NCI-H2107 treated with DMSO at 0.1 percent for 48 hours (cell line): Measurements from ENCODE around the gene U2SURP.
"Not testable (repeated sequence)": the region's sequence is repeated elsewhere in the genome, so short reads cannot be mapped to it uniquely, and the experiment has no call there.

Source experiments
- DNase-seq: peaks from one replicate; lab custom pipeline; 2025; ENCODE audit not compliant: unreplicated experiment; lab: John Stamatoyannopoulos, UW

Gene U2SURP

GRCh38 chr3:143070977-143071551 lies 69.7 kb downstream of the U2SURP start:
- DNase-seq, result no peak

GRCh38 chr3:143071776-143072175 lies 70.4 kb downstream of the U2SURP start:
- no peak for DNase-seq

DNA sequence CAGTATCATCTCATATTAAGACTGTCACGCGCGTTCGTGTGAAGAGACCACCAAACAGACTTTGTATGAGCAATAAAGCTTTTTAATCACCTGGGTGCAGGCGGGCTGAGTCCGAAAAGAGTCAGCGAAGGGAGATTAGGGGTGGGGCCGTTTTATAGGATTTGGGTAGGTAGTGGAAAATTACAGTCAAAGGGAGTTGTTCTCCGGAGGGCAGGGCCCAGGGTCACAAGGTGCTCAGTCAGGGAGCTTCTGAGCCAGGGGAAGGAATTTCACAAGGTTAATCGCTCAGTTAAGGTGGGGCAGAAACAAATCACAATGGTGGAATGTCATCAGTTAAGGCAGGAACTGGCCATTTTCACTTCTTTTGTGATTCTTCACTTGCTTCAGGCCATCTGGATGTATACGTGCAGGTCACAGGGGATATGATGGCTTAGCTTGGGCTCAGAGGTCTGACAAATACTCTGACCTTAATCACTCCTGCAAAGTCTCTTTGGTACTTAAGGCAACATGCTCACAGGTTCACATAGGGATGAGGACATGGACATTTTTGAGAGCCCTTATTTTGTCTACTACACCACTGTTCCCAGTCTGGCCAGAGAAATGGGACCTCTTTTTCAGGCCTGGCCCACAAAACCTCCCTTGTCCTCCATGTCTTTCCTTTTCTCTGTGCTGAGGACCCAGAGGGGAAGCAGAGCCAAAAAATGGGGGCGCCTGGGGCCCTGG lies 71.1 kb downstream of the U2SURP start:
- not testable (repeated sequence) for DNase-seq

DNA sequence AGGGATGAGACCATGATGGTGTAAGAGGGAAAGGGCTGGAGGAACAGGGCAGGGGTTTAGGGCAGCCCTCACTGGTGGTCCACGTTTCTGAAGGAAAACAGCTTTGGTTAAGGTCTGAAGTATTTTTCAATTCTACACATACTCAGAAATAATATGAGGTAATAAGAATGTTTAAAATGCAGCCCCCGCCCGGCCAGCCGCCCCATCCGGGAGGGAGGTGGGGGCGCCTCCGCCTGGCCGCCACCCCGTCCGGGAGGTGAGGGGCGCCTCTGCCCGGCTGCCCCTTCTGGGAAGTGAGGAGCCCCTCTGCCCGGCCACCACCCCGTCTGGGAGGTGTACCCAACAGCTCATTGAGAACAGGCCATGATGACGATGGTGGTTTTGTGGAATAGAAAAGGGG lies 72.2 kb downstream of the U2SURP start:
- DNase-seq, result not testable (repeated sequence)

DNA sequence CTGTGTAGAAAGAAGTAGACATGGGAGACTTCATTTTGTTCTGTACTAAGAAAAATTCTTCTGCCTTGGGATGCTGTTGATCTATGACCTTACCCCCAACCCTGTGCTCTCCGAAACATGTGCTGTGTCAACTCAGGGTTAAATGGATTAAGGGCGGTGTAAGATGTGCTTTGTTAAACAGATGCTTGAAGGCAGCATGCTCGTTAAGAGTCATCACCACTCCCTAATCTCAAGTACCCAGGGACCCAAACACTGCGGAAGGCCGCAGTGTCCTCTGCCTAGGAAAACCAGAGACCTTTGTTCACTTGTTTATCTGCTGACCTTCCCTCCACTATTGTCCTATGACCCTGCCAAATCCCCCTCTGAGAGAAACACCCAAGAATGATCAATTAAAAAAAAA lies 72.6 kb downstream of the U2SURP start:
- not testable (repeated sequence) for DNase-seq

DNA sequence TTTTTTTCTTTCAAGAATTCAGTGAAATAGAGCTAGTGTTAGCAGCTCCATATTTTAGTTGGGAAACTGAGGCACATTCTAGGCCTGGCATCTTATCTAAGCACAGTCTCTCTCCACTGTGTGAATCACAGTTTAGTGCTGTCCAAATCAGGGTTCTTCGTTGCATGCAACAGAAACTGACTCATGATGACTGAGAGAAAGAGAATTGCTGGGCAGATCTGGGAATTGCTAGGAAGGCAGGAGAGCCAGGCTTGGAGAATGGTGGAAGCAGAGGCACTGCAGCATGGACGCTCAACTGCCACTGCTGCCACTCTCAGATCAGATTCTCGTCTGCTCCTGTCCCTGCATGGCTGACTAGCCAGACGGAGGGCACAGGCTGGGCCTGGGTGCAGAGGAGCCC lies 77.5 kb downstream of the U2SURP start:
- no peak for DNase-seq

DNA sequence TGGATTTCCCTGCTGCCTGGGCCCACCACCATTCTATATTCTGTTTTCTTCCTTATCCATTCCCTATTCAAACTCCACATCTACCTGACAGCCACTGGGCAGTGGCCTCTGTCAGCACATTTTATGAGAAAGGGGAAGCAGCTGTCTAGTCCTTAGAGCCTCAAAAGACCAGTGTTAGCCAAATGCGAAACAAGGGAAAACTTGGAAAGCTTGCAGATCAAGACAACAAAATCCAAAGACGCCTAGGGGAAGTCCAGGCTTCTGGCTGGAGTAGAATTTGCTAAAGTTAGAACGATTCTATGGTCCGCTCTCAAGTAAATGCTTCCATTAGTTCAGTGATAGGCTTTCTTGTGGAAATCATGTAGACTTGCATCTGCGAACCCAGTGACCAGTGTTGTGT lies 78.8 kb downstream of the U2SURP start:
- no peak for DNase-seq

GRCh38 chr3:143081365-143081764 lies 80.0 kb downstream of the U2SURP start:
- no peak for DNase-seq

- DNase-seq, result no peak
Observed at GRCh38 chr3:143081844-143082778, 80.7 kb downstream of the U2SURP start.

GRCh38 chr3:143083781-143084180 lies 82.4 kb downstream of the U2SURP start:
- DNase-seq, result no peak

DNA sequence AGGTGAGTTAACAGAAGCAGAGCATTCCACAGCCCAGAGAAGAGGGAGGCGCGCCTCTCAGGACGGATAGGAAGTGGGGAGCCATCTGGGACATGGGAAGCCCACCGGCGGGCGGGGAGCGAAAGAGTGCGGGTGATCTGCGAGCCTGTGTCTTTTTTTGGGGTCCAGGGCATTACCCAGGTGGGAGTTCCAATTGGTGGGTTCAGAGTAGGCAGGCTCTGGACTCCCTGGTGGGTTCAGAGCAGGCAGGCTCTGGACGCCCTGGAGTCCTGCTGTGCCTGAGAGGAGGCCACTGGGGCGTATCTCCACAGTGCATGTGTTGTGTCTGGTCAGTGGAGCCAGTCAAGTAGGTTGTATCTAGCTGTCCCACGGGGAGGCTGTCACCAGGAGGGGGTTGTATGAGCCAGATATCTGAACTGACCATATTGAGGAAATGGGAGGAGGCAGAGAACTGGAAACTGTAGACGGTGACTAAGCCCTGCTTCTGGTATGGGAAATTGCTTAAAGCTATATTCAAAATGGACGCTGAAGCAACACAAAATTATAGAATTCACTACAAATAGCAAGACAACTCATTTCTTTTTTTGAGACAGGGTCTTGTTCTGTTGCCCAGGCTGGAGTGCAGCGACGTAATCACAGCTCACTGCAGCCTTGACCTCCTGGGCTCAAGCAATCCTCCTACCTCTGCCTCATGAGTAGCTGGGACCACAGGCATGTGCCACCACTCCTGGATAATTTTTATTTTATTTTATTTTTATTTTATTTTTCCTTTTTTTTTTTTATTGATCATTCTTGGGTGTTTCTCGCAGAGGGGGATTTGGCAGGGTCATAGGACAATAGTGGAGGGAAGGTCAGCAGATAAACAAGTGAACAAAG lies 83.7 kb downstream of the U2SURP start:
- no peak for DNase-seq

DNA sequence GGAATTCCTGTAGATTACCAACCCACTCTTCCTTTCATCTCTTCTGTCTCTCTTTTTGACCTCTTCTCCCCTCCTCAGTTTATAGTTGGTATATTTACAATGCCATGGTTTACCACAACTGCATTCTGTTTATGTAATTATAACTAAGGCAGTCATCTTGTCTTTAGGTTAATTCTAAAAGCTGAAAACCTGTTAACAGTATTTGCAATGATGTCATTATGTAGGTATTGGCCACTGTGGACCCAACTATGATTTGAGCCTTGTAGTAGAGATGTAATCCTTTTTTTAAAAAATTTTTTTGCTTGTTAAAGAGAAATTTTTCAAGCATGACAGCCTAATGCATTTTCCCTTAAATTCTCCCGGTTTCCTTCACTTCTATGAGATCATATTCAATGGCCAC lies 87.5 kb downstream of the U2SURP start:
- DNase-seq, result no peak

DNA sequence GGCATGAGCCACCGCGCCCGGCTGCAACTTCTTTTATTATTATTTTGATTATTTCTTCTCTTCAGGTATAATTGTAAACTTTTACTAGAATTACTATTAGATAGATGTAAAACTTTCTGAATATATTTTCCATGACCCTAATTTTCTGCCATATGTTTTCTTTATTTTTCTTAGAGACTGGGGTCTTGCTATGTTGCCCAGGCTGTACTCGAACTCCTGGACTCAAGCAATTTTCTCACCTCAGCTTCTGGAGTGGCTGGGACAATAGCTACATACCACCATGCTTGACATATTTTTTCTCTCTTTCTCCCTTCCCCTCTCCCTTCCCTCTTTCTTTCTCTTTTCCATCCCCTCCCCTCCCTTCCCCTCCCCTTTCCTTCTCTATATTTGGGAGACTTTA lies 88.6 kb downstream of the U2SURP start:
- DNase-seq, result no peak

- no peak for DNase-seq
Observed at GRCh38 chr3:143090486-143090885, 89.1 kb downstream of the U2SURP start.

DNA sequence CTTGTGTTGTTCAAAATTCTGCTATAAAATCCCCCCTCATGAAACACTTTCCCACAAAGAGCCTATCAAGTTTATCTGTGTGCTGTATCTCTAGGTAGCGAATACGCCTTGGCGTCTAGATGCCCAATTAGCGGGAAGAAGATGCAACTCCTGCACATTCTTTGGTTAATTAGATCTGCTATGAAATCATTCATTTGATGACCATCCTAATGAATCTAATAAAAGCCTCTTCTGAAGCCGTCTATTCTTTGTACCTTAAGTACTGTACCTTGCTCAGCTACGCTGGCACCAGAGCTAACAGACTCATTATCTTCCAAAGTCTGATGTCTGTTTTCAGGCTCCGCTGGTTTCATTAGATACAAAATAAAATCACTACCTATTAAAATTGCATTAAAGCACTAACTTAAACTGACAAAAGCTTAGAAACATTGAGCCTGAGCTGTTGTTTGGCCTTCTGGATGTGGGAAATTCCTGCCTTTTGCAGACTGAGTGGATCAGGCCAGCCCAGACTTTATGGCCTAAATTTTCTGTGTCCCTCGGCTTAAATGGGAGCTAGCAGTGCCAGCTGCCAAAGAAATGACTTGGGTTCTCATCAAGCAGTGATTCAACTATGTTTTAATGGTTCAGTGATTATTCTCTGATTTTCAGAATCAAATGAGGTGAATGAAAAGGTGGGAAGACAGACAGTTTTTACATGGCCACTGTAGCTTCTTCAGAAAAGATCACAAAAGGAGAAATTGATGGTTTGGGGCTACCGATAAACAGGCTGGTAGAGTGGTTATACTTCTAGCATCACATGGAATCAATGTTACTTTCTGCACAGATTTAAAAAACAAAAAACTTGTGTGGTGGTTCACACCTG lies 89.8 kb downstream of the U2SURP start:
- no peak for DNase-seq

- no peak for DNase-seq
Observed at GRCh38 chr3:143092191-143092590, 90.8 kb downstream of the U2SURP start.

DNA sequence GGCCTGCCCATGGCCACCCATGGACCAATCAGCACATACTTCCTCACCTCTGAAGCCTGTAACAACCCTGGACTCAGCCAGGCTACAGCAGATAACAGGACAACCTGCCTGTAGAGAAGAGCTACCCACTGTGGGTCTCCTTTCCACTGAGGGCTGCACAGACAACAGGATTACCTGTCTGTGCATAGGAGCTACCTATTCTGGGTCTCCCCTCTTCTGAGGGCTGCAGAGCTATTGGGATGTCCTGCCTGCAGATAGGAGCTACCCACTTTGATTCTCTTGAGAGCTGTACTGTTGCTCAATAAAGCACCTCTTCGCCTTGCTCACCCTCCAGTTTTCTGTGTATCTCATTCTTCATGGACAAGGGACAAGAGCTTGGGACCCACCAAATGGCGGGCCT lies 94.4 kb downstream of the U2SURP start:
- no peak for DNase-seq

- no peak for DNase-seq
Observed at GRCh38 chr3:143098032-143098764, 96.8 kb downstream of the U2SURP start.

DNA sequence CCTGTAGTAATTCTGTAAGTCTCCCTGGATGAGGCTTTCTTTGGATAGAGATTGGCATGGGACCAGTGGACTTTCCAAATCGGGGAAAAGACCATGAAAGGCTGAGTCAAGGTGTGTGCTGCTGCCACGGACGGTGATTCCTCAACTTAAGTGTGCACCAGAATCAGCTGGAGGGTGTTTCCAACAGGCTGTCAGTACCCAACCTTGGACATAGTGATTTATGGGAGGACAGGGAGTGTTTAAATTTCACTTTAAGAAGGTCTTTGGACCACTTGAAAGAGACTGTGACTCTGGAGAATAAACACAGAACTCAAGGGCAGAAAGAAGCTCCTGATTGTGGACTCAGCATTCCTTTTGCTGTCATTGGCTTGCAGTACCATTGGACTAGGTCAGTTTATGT lies 97.8 kb downstream of the U2SURP start:
- DNase-seq, result no peak
